RPMI7951 (cell line): ENCODE measurements around the gene HSPA1B. TPM values are rescaled to one million over a fixed set of nuclear protein-coding genes. Genes with fewer than 3 reads are reported as not detected.
"Not testable (repeated sequence)": the region's sequence is repeated elsewhere in the genome, so short reads cannot be mapped to it uniquely, and the experiment has no call there.

Experiments used
- DNase-seq: peaks from one replicate; pipeline ENCODE4 v3.0.0-alpha.2; 2012; ENCODE audit warnings: low read depth
- total RNA-seq: library from RNA; depleted of rRNA; stranded (reverse); fragments of >200 nt; shearing (Covaris generic); gene quantifications from 2 replicates; pipeline ENCODE4 v1.2.3, GENCODE V29; 2014

Gene HSPA1B
- total RNA-seq, 1 experiment from 2014 or later: 82.1 TPM

- no peak for DNase-seq
These were observed 31.2 kb downstream of the HSPA1B start for GRCh38 chr6:31858707-31859106.

GRCh38 chr6:31859923-31860322 is 32.4 kb downstream of the HSPA1B start:
- DNase-seq: no peak

GRCh38 chr6:31860349-31860748 is 32.8 kb downstream of the HSPA1B start:
- DNase-seq: no peak

- no peak for DNase-seq
These were observed 33.6 kb downstream of the HSPA1B start for GRCh38 chr6:31861150-31861549.

- DNase-seq: no peak
These were observed 34.4 kb downstream of the HSPA1B start for GRCh38 chr6:31861919-31862343.

- DNase-seq: peak; percentile 100
These were observed 35.1 kb downstream of the HSPA1B start, which contains the start of gene NEU1 for GRCh38 chr6:31862344-31863235. NEU1 (minus strand) TSS chr6:31862821; CDS start chr6:31862776, 45 bp downstream.

- DNase-seq: not testable (repeated sequence)
These were observed 36.6 kb downstream of the HSPA1B start for GRCh38 chr6:31864123-31864562.

- DNase-seq: no peak
These were observed 37.3 kb downstream of the HSPA1B start for GRCh38 chr6:31864818-31865204.

GRCh38 chr6:31865205-31866118 is 37.9 kb downstream of the HSPA1B start:
- no peak for DNase-seq

- not testable (repeated sequence) for DNase-seq
These were observed 41.1 kb downstream of the HSPA1B start for GRCh38 chr6:31868658-31868971.

- no peak for DNase-seq
These were observed 41.8 kb downstream of the HSPA1B start for GRCh38 chr6:31869343-31869742.

GRCh38 chr6:31870385-31870921 is 42.9 kb downstream of the HSPA1B start:
- DNase-seq: no peak

GRCh38 chr6:31871046-31871659 is 43.6 kb downstream of the HSPA1B start:
- peak; percentile 26 for DNase-seq

GRCh38 chr6:31874084-31874670 is 46.6 kb downstream of the HSPA1B start:
- DNase-seq: no peak

- no peak for DNase-seq
These were observed 47.5 kb downstream of the HSPA1B start for GRCh38 chr6:31874836-31875572.

- DNase-seq: no peak
These were observed 48.3 kb downstream of the HSPA1B start for GRCh38 chr6:31875877-31876276.

GRCh38 chr6:31876357-31876756 is 48.8 kb downstream of the HSPA1B start:
- DNase-seq: no peak

GRCh38 chr6:31877125-31877650 is 49.6 kb downstream of the HSPA1B start:
- no peak for DNase-seq

- no peak for DNase-seq
These were observed 50.2 kb downstream of the HSPA1B start for GRCh38 chr6:31877651-31878161.

GRCh38 chr6:31878222-31878621 is 50.7 kb downstream of the HSPA1B start:
- no peak for DNase-seq
